GM12875 (cell line): ENCODE measurements around the gene IQCE.

Source experiments
- H3K4me3 ChIP-seq: one replicate; pipeline ENCODE4 v1.5.1; 2011; ENCODE audit warnings: low read depth, low read length, control low read depth
- CTCF ChIP-seq: IDR thresholded peaks from 2 replicates; pipeline ENCODE4 v1.5.1; 2011; ENCODE audit warnings: low read depth, mild to moderate bottlenecking, control low read depth, inconsistent platforms, low read length, moderate library complexity, borderline replicate concordance; ENCODE audit not compliant: insufficient read depth

Gene IQCE

DNA sequence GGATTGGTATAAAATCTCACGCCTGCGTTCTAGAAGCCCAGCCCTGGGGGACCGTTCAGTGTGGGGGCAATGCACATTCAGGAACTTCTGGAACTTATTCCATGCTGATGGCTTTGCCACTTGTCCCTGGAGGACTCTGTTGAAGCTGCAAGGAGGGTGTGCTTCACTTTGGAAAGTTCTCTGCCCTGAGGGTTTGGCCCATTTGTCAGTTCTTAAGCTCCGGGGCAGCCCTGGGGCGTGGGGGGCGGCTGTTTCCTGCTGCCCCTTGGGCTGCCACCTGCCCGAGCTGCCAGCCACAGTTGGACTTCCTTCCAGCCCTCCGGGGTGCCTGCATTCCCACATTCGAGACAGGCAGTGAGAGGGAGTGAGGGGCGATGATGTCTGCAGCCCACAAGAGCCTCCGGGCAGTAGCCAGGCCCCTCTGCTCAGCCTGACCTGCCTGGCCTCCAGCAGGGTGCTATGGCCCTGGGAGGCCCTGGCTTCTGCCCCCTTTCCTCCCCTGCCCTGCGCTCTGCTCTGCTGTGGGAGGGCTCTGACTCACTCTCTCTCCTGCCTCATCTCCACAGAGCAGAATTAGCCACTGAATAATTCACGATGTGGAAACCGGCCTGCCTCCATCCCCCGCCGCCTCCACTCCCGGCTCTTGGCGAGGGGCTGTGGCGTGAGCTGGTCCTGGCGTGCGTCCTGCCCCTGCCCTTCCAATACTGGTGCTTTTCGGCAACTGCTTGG is 74.9 kb downstream of the IQCE start:
- no peak for TF ChIP-seq CTCF
- peak overlapping the region; percentile 87 for H3K4me3 ChIP-seq

DNA sequence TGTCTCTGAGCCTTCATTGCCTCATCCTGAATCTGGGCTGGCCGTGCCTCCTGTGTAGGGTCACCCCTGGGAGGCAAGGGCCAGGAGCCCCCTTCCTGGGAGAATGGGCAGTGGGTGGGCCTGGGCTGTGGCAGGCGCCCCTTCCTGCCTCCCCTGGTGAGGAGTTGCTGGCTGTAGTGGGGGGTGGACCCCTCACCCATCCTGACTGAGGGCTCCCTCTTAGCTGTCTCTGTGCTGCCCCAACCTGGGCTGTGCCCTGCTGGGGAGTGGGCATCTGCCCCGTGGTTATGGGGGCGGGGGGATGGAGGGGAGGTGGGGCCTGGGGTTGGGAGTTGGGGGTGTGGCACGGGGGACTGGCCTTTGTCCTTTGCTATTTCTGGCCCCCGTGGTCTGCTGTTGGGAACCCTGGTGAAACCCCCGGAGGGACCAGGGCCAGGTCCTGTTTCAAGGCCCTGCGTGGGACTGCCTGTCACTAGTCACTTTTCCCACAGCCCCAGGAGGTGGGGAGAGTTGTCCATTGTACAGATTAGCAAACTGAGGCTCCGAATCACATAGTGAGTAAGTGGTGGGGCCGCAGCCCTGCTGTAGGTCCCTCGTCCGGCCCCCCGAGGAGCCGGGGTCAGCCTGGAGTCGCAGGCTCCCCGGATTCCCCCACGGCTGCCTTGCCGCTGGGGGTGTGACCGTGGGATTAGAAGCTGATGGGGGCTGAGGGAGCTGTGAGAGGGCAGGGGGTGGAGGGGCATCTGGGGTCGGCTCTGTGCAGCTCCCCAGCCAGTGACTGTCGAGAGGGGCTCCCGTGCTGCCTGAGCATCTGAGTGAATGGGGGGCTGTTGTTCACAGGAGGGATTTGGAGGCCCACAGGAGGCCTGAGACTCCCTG is 75.7 kb downstream of the IQCE start:
- no peak overlapping the region for H3K4me3 ChIP-seq

DNA sequence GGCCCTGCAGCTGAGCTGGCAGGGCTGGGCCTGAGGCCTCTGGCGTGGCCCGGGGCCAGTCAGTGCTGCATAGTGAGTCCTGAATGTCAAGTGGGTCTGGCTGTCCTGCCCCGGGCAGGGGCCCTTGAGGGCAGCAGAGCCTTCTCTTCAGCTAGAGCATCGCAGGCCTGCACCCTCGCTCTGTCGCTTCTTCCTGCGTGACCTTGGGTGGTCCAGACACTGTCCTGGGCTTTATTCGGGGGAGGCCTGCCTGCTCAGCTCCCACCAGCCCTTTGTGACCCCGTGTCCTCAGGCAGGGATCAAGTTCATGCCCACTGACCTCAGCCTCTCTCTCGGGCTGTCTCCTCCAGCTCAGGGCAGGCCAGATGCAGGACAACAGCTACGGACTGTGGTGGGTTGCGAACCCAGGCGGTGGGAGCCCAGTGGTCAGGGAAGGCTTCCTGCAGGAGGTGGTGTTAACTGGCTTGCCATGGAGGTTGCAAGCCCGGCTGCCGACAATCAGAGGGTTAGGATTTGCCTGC is 76.4 kb downstream of the IQCE start:
- TF ChIP-seq CTCF = no peak
- no peak overlapping the region for H3K4me3 ChIP-seq

More for the DNA sequence above, 75.7 kb downstream of the IQCE start:
- TF ChIP-seq CTCF = no peak

DNA sequence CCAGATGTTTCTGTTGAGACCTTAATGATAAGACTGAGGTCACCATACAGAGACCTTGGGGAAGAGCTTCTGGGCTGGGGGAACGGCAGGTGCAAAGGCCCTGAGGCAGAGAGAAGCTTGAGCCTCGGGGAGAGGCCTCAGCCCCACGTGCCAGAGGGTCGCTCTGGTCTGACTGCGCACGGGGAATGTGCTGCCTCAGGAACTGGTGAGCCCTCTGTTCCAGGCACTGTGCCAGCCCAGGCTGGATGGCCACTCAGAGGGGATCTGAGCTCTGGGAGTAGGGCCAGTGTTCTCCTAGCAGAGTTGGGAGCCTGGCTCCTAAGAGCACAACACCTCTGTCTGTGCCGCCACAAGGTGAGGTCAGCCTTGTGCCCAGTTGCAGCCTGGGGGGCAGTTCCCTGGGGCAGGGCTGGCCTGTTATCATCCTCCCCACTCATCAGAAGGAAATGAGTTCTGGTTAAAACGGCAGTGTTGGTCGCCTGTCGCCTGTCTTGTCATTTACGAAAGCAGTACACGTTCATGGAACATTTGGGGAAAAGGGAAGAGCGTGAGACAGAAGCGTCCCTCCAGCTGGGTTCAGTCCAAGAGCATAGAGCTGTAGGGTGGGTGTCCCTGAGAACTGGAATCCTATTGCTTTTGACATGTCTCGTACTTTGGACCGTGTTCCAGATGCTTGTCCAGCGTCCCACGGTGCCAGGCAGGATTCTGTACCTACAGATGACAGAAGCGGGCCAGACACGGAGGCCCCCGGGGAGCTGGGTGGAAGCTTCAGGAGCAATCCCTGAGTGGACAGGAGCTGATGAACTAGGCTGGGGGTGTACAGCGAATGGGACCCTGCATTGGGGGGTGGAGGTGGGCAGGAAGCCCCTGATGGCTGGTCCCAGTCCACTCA is 77.3 kb downstream of the IQCE start:
- H3K4me3 ChIP-seq = no peak overlapping the region
- no peak for TF ChIP-seq CTCF

GRCh38 chr7:2637066-2637471 is 78.3 kb downstream of the IQCE start:
- no peak for TF ChIP-seq CTCF
- H3K4me3 ChIP-seq = no peak overlapping the region

DNA sequence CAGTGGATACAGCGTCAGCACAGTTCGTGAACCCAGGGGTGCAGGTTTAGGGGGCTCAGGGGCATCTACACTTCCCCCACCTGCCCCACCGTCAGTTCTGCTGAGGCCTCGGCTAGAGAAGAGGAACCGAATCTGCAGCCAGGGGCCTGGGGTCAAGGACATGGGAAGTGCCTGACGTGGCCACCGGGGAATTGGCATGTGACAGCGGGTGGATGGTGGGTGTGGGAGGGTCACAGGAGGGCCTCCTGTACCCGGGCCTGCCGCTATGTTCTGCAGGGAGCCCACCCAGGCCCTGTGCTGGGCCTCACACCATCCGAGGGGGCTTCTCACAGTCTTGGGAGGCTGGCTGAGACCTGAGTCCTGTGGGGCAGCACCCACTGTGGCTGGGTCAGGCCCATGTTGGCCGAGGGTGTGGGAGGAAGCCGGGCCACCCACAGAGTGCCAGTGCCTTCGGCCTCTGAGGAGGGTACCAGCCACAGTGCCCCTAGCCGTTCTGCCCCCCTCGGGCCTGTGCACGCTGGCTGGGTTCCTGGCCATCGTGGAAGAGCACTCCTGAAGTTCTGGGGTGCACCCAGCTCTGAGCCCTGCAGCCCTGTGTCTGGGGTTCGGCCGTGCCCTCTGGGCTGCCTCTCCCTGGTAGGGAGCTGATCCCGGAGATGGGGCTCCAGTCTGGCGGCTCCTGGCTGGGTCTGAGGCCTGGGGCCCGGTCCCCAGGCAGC is 78.9 kb downstream of the IQCE start:
- no peak for TF ChIP-seq CTCF
- no peak overlapping the region for H3K4me3 ChIP-seq
